KMS-11 (cell line): ENCODE results near the gene CEP104.
A peak's percentile ranks its signal among the peaks of the same experiment; 100 is the strongest.

Experiments
- H2AFZ ChIP-seq: fragments of 200-600 bp; sonication (generic); 2 replicates; pipeline ENCODE4 v1.6.1; 2016; ENCODE audit warnings: antibody characterized with exemption, mixed run types, low read depth
- H3K27ac ChIP-seq: fragments of 200-600 bp; sonication (generic); 2 replicates; pipeline ENCODE4 v1.6.1; 2016; ENCODE audit warnings: mild to moderate bottlenecking, mixed run types
- H3K27me3 ChIP-seq: fragments of 200-600 bp; sonication (generic); 2 replicates; pipeline ENCODE4 v1.6.1; 2017; ENCODE audit warnings: mild to moderate bottlenecking, low read depth, mixed run types, moderate library complexity; ENCODE audit not compliant: insufficient read depth
- H3K36me3 ChIP-seq: fragments of 200-600 bp; sonication (generic); 2 replicates; pipeline ENCODE4 v1.6.1; 2017; ENCODE audit warnings: mild to moderate bottlenecking, mixed run types; ENCODE audit not compliant: insufficient read depth
- H3K4me1 ChIP-seq: fragments of 200-600 bp; sonication (generic); 2 replicates; pipeline ENCODE4 v1.6.1; 2016; ENCODE audit warnings: mild to moderate bottlenecking, low read depth, mixed run types; ENCODE audit not compliant: poor library complexity, severe bottlenecking
- H3K4me2 ChIP-seq: fragments of 200-600 bp; sonication (generic); 2 replicates; pipeline ENCODE4 v1.7.0; 2016; ENCODE audit warnings: mild to moderate bottlenecking, mixed run types
- H3K4me3 ChIP-seq: fragments of 200-600 bp; sonication (generic); IDR thresholded peaks from 2 replicates; pipeline ENCODE4 v1.6.1; 2017; ENCODE audit warnings: low read depth, low read length, mixed read lengths; ENCODE audit not compliant: insufficient read depth
- H3K79me2 ChIP-seq: fragments of 200-600 bp; sonication (generic); 2 replicates; pipeline ENCODE4 v1.6.1; 2016; ENCODE audit warnings: low read depth, mixed run types; ENCODE audit not compliant: insufficient read depth
- H3K9ac ChIP-seq: fragments of 200-600 bp; sonication (generic); 2 replicates; pipeline ENCODE4 v1.6.1; 2016; ENCODE audit warnings: mild to moderate bottlenecking, mixed run types
- H4K20me1 ChIP-seq: fragments of 200-600 bp; sonication (generic); 2 replicates; pipeline ENCODE4 v1.6.1; 2016; ENCODE audit warnings: mild to moderate bottlenecking, mixed run types; ENCODE audit not compliant: insufficient read depth
- TF ChIP-seq, protein P1 (sequence below): fragments of 200-600 bp; sonication (generic); conservative IDR thresholded peaks from 2 replicates; pipeline ENCODE4 v1.6.1; 2017; ENCODE audit warnings: low read depth, mild to moderate bottlenecking, antibody characterized with exemption, low read length, moderate library complexity, mixed read lengths

The CEP104 gene

DNA sequence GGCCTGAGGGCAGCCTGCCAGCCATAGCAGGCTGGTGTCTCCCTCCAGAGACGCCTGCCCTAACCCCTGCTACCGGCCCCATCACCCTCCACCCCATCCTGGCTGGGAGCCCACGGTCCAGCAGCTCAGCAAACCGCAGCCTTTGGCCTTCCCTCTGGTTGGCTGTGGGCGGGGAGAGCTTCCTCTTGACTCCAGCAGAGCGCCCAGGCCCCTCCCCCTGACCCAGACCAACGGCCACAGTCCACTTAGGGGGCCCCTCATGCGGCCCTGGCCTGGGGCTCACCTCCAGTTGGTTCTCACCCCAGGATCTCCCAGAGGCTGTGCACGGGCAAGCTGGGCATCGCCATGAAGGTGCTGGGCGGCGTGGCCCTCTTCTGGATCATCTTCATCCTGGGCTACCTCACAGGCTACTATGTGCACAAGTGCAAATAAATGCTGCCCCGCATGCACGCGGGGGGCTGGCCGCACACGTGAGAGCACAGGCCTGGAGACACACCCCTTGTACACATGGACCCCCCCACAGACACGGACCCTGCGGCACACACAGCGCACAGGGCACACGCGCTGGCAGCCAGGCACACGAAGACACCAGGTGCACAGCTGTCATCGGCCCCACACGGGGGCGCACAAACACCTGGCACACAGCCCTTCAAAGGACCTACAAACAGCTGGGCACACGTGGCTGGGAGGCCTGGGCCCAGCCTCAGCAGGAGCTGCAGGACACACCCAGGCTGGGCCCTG, 81.4 kb downstream of the CEP104 start:
- Histone ChIP-seq H3K27me3 (peaks cover 6% of the 10 kb centered on the region; the same call in 1 of the 2 replicates), H3K4me1 (peaks cover 15% of the 10 kb centered on the region), H3K79me2 (no peaks in the 10 kb centered on the region), H3K4me3 (no peak overlapping the region), H4K20me1 (no peaks in the 10 kb centered on the region), H3K4me2 (0 out of 2 replicates have a peak overlapping the region, but pooled peaks have one; percentile 3), H2AFZ (no peak overlapping the region), H3K36me3 (no peaks in the 10 kb centered on the region), H3K9ac (no peak overlapping the region), H3K27ac (no peak overlapping the region)
- TF ChIP-seq, protein P1, sequence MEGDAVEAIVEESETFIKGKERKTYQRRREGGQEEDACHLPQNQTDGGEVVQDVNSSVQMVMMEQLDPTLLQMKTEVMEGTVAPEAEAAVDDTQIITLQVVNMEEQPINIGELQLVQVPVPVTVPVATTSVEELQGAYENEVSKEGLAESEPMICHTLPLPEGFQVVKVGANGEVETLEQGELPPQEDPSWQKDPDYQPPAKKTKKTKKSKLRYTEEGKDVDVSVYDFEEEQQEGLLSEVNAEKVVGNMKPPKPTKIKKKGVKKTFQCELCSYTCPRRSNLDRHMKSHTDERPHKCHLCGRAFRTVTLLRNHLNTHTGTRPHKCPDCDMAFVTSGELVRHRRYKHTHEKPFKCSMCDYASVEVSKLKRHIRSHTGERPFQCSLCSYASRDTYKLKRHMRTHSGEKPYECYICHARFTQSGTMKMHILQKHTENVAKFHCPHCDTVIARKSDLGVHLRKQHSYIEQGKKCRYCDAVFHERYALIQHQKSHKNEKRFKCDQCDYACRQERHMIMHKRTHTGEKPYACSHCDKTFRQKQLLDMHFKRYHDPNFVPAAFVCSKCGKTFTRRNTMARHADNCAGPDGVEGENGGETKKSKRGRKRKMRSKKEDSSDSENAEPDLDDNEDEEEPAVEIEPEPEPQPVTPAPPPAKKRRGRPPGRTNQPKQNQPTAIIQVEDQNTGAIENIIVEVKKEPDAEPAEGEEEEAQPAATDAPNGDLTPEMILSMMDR: peak; percentile 51; the same call in 1 of the 2 replicates

DNA sequence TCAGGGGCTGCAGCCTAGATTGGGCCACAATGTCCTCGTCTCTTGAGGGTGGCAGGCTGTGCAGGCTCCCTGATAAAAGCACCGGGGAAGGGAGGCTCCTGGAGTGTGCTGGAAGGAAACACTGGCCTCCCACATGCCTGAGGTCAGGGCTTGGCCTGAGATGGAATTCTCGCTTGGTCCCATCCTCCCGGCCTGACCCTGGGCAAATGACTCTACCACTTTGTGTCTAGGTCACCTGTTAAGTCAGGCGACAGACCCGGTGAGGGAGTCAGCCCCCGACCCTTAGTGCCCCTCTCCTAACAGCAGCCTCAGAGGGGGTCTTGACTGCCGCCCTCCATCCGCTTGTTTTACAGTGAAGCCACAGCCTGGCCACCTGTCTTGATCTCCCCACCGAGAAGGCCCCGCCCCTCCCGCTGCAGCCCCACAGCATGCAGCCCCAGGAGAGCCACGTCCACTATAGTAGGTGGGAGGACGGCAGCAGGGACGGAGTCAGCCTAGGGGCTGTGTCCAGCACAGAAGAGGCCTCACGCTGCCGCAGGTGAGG, 82.0 kb downstream of the CEP104 start:
- H3K4me3 ChIP-seq: no peak overlapping the region
- H4K20me1 ChIP-seq: no peaks in the 10 kb centered on the region
- no peaks in the 10 kb centered on the region for H3K79me2 ChIP-seq
- TF ChIP-seq, protein P1: no peak
- peaks cover 15% of the 10 kb centered on the region for H3K4me1 ChIP-seq
- no peak overlapping the region for H3K27ac ChIP-seq
- peaks cover 12% of the 10 kb centered on the region for H3K27me3 ChIP-seq
- no peak overlapping the region for H2AFZ ChIP-seq
- no peaks in the 10 kb centered on the region for H3K36me3 ChIP-seq
- no peak overlapping the region for H3K4me2 ChIP-seq
- no peak overlapping the region for H3K9ac ChIP-seq

DNA sequence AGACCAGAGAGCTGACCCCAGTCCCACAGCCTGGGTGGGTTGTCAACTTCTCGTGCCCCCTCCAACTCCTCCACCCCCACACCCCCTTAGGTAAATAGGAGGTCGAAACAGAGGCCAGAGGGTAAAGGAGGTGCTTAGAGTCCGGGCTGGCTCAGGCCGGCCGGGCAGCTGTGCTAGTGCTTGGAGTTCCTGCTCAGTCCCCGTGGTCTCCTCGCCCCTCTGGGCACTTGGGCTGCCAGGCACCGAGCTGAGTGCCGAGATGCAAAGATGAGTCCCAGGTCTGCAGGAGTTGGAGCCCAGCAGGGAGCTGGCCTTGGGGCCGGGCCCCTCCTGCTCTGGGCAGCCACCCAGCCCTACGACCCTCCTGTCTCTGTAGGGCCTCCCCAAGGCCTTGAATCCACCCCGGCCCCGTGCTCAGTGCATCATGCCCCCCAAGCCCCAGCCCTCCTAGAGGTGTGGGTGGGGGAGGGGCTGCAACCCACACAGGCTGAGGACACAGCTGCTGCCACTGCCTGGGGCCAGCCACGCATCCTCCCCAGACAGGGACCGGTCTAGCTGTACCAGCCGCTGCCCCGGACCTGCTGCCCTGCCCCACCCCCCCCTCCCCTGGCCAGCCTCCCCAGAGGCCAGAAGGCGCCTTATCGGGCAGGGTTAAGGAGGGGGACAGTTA, 82.6 kb downstream of the CEP104 start:
- H3K4me2 ChIP-seq: no peak overlapping the region
- H3K4me3 ChIP-seq: no peak overlapping the region
- no peak overlapping the region for H3K27ac ChIP-seq
- H3K9ac ChIP-seq: no peak overlapping the region
- H3K36me3 ChIP-seq: no peaks in the 10 kb centered on the region
- no peaks in the 10 kb centered on the region for H3K79me2 ChIP-seq
- H4K20me1 ChIP-seq: no peaks in the 10 kb centered on the region
- peaks cover 15% of the 10 kb centered on the region for H3K4me1 ChIP-seq
- no peak overlapping the region for H2AFZ ChIP-seq
- peaks cover 18% of the 10 kb centered on the region for H3K27me3 ChIP-seq
- TF ChIP-seq, protein P1: no peak

DNA sequence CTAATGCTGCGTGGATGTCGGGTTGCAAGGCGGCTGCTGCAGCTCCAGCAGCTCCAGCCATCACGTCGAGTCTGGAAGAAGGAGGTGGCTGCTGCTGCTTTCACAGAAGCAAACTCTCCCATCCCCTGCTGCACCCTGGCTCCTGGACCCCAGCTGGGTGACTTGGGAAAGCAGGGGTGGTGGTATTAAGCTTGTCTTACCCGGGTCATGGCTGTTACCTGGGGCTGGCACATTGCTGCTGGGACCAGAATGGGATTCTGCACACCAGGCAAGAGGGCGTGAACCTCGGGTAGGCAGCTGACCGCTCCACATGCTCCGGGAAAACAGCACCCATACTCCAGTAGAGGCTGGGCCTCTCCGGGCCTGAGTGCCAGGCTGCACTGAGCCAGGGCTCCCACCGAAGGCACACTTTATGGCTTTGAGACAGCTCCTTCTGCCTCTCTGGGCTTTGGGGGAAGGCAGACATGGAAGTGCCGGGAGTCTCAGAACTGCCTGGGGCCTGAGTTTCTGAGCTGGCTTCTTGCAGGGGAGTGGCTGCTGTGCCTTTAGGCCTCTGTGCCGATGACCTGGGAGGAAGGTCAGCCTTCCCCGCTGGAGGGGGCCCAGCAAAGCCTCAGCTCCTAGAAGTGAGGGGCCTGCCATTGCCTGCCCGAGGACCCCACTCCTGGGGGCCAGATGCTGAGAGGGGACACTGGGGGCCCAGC, 83.3 kb downstream of the CEP104 start:
- H3K27me3 ChIP-seq: peaks cover 24% of the 10 kb centered on the region
- no peak overlapping the region for H3K4me2 ChIP-seq
- H3K9ac ChIP-seq: no peak overlapping the region
- peak overlapping the region; percentile 5 for H3K4me3 ChIP-seq
- peaks cover 15% of the 10 kb centered on the region for H3K4me1 ChIP-seq
- no peak overlapping the region for H2AFZ ChIP-seq
- H3K79me2 ChIP-seq: no peaks in the 10 kb centered on the region
- H3K36me3 ChIP-seq: no peaks in the 10 kb centered on the region
- TF ChIP-seq, protein P1: no peak
- no peak overlapping the region for H3K27ac ChIP-seq
- no peaks in the 10 kb centered on the region for H4K20me1 ChIP-seq
